ENCODE data around the gene MPDU1. TPM values are rescaled to one million over a fixed set of nuclear protein-coding genes. Genes with fewer than 3 reads are reported as not detected.

Gene MPDU1
- total RNA-seq (2022; extraction: Qiagen RNA extraction; ENCODE audit: low read depth), result 117 to 140 TPM (median 122 TPM) in 5 replicates

GRCh38 chr17:7583253-7584109, at the start of gene MPDU1:
Gene MPDU1, plus strand, starts transcription at chr17:7583852. Its CDS starts 11 bp downstream, at chr17:7583863.

GRCh38 chr17:7548585-7549400, 34.9 kb upstream of the MPDU1 start, which contains the start of gene TNFSF12:
Gene TNFSF12, plus strand, starts transcription at chr17:7549058. Its CDS starts 96 bp downstream, at chr17:7549154.

GRCh38 chr17:7558544-7559319, 24.9 kb upstream of the MPDU1 start, which contains the start of gene TNFSF13:
Gene TNFSF13, plus strand, starts transcription at chr17:7558750. Its CDS starts 290 bp downstream, at chr17:7559040.

GRCh38 chr17:7561589-7562207, 22.0 kb upstream of the MPDU1 start, which contains the start of gene SENP3:
Gene SENP3, plus strand, starts transcription at chr17:7561919. Its CDS starts 1,158 bp downstream, at chr17:7563077.

GRCh38 chr17:7579001-7579833, 4.4 kb upstream of the MPDU1 start, which contains the start of gene CD68:
Gene CD68, plus strand, starts transcription at chr17:7579638. Its CDS starts 40 bp downstream, at chr17:7579678.

GRCh38 chr17:7589891-7590691, 6.4 kb downstream of the MPDU1 start, which contains the start of gene SOX15:
Gene SOX15, minus strand, starts transcription at chr17:7590094. Its CDS starts 418 bp downstream, at chr17:7589676.

GRCh38 chr17:7614425-7615264, 31.0 kb downstream of the MPDU1 start, which contains the start of gene FXR2:
Gene FXR2, minus strand, starts transcription at chr17:7614897. Its CDS starts 365 bp downstream, at chr17:7614532.

GRCh38 chr17:7627250-7628121, 43.8 kb downstream of the MPDU1 start, which contains the start of gene SAT2:
Gene SAT2, minus strand, starts transcription at chr17:7627821. Its CDS starts 186 bp downstream, at chr17:7627635.

GRCh38 chr17:7629939-7630571, 46.4 kb downstream of the MPDU1 start, which contains the start of gene SHBG:
Gene SHBG, plus strand, starts transcription at chr17:7630135. Its CDS starts 38 bp downstream, at chr17:7630173.

Other genes starting within 250 kb of the MPDU1 start
- gene ACAP1, start 247.3 kb upstream of the MPDU1 start, total RNA-seq (2022; extraction: Qiagen RNA extraction; ENCODE audit: low read depth), result 0.74 to 8.9 TPM (median 4.6 TPM) in 5 replicates
- gene KCTD11, start 231.7 kb upstream of the MPDU1 start, total RNA-seq (2022; extraction: Qiagen RNA extraction; ENCODE audit: low read depth), result 10.7 to 15.4 TPM (median 12.9 TPM) in 5 replicates
- not detected in 5 replicates for gene TMEM95, start 228.7 kb upstream of the MPDU1 start, total RNA-seq (2022; extraction: Qiagen RNA extraction; ENCODE audit: low read depth)
- gene TNK1, start 202.8 kb upstream of the MPDU1 start, total RNA-seq (2022; extraction: Qiagen RNA extraction; ENCODE audit: low read depth), result 1.5 to 2.1 TPM (median 1.9 TPM) in 5 replicates
- 35.0 to 47.4 TPM (median 36.8 TPM) in 5 replicates for gene PLSCR3, start 189.3 kb upstream of the MPDU1 start, total RNA-seq (2022; extraction: Qiagen RNA extraction; ENCODE audit: low read depth)
- gene TMEM256, start 179.8 kb upstream of the MPDU1 start, total RNA-seq (2022; extraction: Qiagen RNA extraction; ENCODE audit: low read depth), result 183 to 235 TPM (median 214 TPM) in 5 replicates
- gene NLGN2, start 176.0 kb upstream of the MPDU1 start, total RNA-seq (2022; extraction: Qiagen RNA extraction; ENCODE audit: low read depth), result 13.0 to 21.8 TPM (median 16.6 TPM) in 5 replicates
- not detected in 5 replicates for gene SPEM1, start 163.5 kb upstream of the MPDU1 start, total RNA-seq (2022; extraction: Qiagen RNA extraction; ENCODE audit: low read depth)
- 0.08 TPM in 1 of 5 replicates, not detected in the others for gene SPEM2, start 158.2 kb upstream of the MPDU1 start, total RNA-seq (2022; extraction: Qiagen RNA extraction; ENCODE audit: low read depth)
- not detected in 5 replicates for gene SPEM3, start 155.0 kb upstream of the MPDU1 start, total RNA-seq (2022; extraction: Qiagen RNA extraction; ENCODE audit: low read depth)
- gene TMEM102, start 148.4 kb upstream of the MPDU1 start, total RNA-seq (2022; extraction: Qiagen RNA extraction; ENCODE audit: low read depth), result 8.7 to 15.2 TPM (median 12.6 TPM) in 5 replicates
- 0.74 to 1.4 TPM (median 1.2 TPM) in 5 replicates for gene FGF11, start 144.3 kb upstream of the MPDU1 start, total RNA-seq (2022; extraction: Qiagen RNA extraction; ENCODE audit: low read depth)
- gene CHRNB1, start 138.8 kb upstream of the MPDU1 start, total RNA-seq (2022; extraction: Qiagen RNA extraction; ENCODE audit: low read depth), result 5.7 to 8.0 TPM (median 7.2 TPM) in 5 replicates
- gene ZBTB4, start 104.2 kb upstream of the MPDU1 start, total RNA-seq (2022; extraction: Qiagen RNA extraction; ENCODE audit: low read depth), result 17.8 to 24.3 TPM (median 22.7 TPM) in 5 replicates
- not detected in 5 replicates for gene SLC35G6, start 102.4 kb upstream of the MPDU1 start, total RNA-seq (2022; extraction: Qiagen RNA extraction; ENCODE audit: low read depth)
- gene POLR2A, start 99.5 kb upstream of the MPDU1 start, total RNA-seq (2022; extraction: Qiagen RNA extraction; ENCODE audit: low read depth), result 62.1 to 84.5 TPM (median 77.7 TPM) in 5 replicates
- gene TNFSF12, start 34.8 kb upstream of the MPDU1 start, total RNA-seq (2022; extraction: Qiagen RNA extraction; ENCODE audit: low read depth), result 8.8 to 13.0 TPM (median 10.7 TPM) in 5 replicates
- 0.72 to 1.5 TPM (median 1.1 TPM) in 5 replicates for gene TNFSF13, start 25.1 kb upstream of the MPDU1 start, total RNA-seq (2022; extraction: Qiagen RNA extraction; ENCODE audit: low read depth)
- gene SENP3, start 21.9 kb upstream of the MPDU1 start, total RNA-seq (2022; extraction: Qiagen RNA extraction; ENCODE audit: low read depth), result 93.8 to 107 TPM (median 95.9 TPM) in 5 replicates
- gene CD68, start 4.2 kb upstream of the MPDU1 start, total RNA-seq (2022; extraction: Qiagen RNA extraction; ENCODE audit: low read depth), result 31.7 to 44.5 TPM (median 39.7 TPM) in 5 replicates
- gene SOX15, start 6.2 kb downstream of the MPDU1 start, total RNA-seq (2022; extraction: Qiagen RNA extraction; ENCODE audit: low read depth), result 0.16 to 0.30 TPM (median 0.19 TPM) in 5 replicates
- 52.7 to 63.1 TPM (median 62.0 TPM) in 5 replicates for gene FXR2, start 31.0 kb downstream of the MPDU1 start, total RNA-seq (2022; extraction: Qiagen RNA extraction; ENCODE audit: low read depth)
- 70.6 to 108 TPM (median 81.7 TPM) in 5 replicates for gene SAT2, start 44.0 kb downstream of the MPDU1 start, total RNA-seq (2022; extraction: Qiagen RNA extraction; ENCODE audit: low read depth)
- 0.47 to 0.70 TPM (median 0.64 TPM) in 5 replicates for gene SHBG, start 46.3 kb downstream of the MPDU1 start, total RNA-seq (2022; extraction: Qiagen RNA extraction; ENCODE audit: low read depth)
- gene ATP1B2, start 67.1 kb downstream of the MPDU1 start, total RNA-seq (2022; extraction: Qiagen RNA extraction; ENCODE audit: low read depth), result 0.13 to 0.42 TPM (median 0.27 TPM) in 5 replicates
- gene TP53, start 103.6 kb downstream of the MPDU1 start, total RNA-seq (2022; extraction: Qiagen RNA extraction; ENCODE audit: low read depth), result 46.4 to 54.0 TPM (median 52.3 TPM) in 5 replicates
- 33.8 to 47.6 TPM (median 43.3 TPM) in 5 replicates for gene WRAP53, start 104.6 kb downstream of the MPDU1 start, total RNA-seq (2022; extraction: Qiagen RNA extraction; ENCODE audit: low read depth)
- gene EFNB3, start 121.3 kb downstream of the MPDU1 start, total RNA-seq (2022; extraction: Qiagen RNA extraction; ENCODE audit: low read depth), result 0.85 to 1.9 TPM (median 1.7 TPM) in 5 replicates
- 0.01 to 0.02 TPM (median 0.02 TPM) in 3 of 5 replicates, not detected in the others for gene DNAH2, start 133.9 kb downstream of the MPDU1 start, total RNA-seq (2022; extraction: Qiagen RNA extraction; ENCODE audit: low read depth)